GM12875 (cell line): ENCODE data around the gene ERMN.

ENCODE experiments used
- H3K4me3 ChIP-seq: one replicate; pipeline ENCODE4 v1.5.1; 2011; ENCODE audit warnings: low read depth, low read length, control low read depth
- CTCF ChIP-seq: IDR thresholded peaks from 2 replicates; pipeline ENCODE4 v1.5.1; 2011; ENCODE audit warnings: low read depth, mild to moderate bottlenecking, control low read depth, inconsistent platforms, low read length, moderate library complexity, borderline replicate concordance; ENCODE audit not compliant: insufficient read depth

ERMN gene

GRCh38 chr2:157319795-157320194, 5.8 kb downstream of the ERMN start:
- H3K4me3 ChIP-seq, result no peak overlapping the region
- TF ChIP-seq CTCF, result no peak

- no peak overlapping the region for H3K4me3 ChIP-seq
- TF ChIP-seq CTCF, result no peak
These were observed 6.7 kb downstream of the ERMN start for GRCh38 chr2:157318884-157319283.

- H3K4me3 ChIP-seq, result no peak overlapping the region
- TF ChIP-seq CTCF, result no peak
These were observed 9.7 kb downstream of the ERMN start for GRCh38 chr2:157315901-157316300.

GRCh38 chr2:157312866-157313486, 12.6 kb downstream of the ERMN start:
- H3K4me3 ChIP-seq, result no peak overlapping the region
- no peak for TF ChIP-seq CTCF

GRCh38 chr2:157311706-157312105, 13.9 kb downstream of the ERMN start:
- TF ChIP-seq CTCF, result no peak
- H3K4me3 ChIP-seq, result no peak overlapping the region

- no peak for TF ChIP-seq CTCF
- H3K4me3 ChIP-seq, result no peak overlapping the region
These were observed 15.7 kb downstream of the ERMN start for GRCh38 chr2:157309878-157310277.

GRCh38 chr2:157307021-157307420, 18.6 kb downstream of the ERMN start:
- TF ChIP-seq CTCF, result 0 out of 2 replicates have a peak, but pooled peaks have one; percentile 17
- no peak overlapping the region for H3K4me3 ChIP-seq
